8988T (cell line): ENCODE data around the gene RAET1E.
"Not testable (repeated sequence)": the region's sequence is repeated elsewhere in the genome, so short reads cannot be mapped to it uniquely, and the experiment has no call there.

ENCODE experiments used
- DNase-seq: peaks from one replicate; pipeline ENCODE4 v3.0.0; 2011

The RAET1E gene

DNA sequence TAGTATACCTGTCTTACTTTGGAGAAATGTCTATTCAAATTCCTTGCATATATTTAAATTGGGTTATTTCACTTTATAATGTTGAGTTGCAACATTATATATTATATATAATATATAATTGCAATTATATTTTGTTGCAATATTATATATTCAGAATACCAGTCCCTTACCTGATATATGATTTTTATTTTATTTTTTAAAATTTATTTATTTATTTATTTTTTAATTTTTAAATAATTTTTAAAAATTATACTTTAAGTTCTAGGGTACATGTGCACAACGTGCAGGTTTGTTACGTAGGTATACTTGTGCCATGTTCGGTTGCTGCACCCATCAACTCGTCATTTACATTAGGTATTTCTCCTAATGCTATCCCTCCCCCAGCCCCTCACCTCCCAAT lies 29.1 kb upstream of the RAET1E start:
- not testable (repeated sequence) for DNase-seq

DNA sequence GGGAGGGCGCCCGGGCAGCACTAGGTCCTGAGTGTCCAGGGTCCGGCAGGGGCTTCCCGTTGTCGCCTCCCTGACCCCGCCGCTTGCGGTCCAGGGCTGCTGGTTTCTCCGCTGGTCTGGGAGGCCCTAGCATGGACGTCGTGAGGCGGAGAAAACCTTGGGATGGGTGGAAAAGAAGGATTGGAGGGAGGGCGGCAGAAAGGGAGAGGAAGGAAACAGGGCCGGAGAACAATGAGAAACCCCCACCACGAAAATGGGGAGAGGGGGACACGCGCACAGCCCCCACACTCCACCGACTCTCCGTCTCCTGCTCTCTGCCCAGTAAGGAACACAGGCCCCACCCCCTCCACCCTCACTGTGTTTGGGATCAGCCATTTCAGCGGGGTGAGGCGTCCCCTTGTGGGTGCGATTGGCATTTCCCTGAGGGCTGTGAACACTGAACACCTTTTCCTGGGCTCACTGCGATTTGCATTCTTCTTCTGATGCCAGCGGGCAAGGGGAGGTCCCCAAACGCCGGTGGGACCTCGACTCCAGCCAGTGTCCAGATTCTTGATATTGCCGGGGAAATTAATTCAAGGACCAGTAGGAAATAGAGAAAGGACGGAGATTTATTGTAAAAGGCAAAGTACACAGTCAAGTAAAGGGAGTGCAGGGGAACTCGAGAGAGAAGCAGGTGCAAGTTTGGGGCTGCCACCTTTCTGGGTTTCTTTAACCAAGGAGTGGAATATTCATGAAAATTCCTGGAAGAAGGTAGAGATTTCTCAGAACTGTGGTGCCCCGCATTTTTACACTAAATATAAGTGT lies 28.3 kb upstream of the RAET1E start:
- no peak for DNase-seq

DNA sequence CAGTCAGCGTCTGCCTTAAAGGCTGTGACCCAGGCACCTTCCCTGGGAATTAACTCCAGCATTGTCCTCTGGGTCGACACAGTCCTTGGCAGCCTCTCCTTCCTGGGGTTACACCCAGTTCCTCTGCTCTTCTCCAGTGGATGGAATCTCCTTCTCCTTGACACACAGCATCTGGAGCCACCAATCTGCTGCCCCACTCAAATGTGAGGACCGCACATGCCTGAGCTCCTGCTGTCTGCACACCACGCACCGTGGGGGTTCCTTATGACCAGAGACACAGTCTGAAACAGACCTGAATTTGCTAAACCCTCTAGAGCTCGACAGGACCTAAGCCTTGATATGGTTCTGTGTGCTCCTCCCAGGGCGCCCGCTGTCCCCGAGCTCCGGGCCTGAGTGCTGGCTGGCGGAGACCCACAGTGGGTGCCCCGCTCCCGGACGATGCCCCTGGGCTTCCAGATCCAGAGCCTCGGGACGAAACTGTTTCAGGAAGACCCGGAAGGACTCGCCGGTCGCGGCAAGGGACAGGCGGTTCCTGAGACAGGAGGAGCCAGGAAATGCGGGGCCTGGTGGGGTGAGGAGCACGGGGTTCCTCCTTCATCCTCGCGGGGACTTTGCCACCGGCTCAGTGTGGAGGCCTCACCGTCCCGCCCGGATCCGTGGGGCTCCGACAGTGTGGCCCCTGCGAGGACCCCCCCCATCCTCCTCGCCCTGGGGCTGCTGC lies 27.5 kb upstream of the RAET1E start:
- no peak for DNase-seq

DNA sequence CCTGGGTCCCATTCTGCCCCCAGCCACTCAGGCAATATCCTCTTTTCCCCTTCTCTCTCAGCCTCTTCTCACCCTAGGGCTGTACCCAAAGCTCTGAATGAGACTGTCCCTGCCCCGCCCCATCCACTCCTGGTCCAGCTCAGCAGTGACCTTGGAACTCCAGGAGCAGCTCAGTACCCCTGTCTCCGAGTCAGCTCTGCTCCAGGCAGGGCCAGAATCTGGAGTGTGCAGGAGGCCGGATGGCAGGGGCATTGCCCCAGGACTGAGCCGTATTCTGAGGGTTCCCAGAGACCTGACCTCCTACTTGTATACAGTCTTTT lies 27.0 kb upstream of the RAET1E start:
- no peak for DNase-seq

DNA sequence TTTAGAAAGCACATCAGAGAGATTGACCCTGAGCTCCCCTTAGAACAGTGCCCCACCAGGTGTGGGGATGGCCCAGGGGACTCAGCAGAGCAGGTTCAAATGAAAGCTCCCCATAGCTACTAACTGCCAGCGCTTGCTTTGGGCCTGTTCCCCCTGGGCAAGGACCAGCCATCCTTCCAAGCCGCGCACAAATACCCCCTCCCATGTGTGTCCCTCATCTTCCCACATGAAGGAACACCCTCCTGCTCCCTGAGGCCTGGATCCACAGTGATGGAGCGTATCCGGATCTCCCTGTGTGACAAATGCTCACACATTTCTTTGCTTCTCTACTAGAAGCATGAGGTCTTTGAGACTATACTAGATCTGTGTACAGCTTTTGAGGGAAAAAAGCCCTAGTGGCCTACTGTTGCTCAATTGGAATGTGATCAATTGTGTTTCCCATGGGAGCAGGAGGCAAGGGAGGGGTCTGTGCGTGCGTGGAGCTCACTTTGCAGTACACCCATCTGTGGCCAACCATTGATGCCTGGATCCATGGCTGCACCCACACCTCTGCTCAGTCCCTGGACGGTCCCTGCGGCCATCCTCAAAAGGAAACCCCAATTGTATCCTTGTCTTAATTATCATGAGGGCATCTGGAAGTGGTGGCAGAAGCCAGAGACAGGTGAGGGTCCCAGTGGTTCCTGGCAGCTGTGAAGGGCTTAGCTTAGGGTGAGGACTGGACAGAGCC lies 26.5 kb upstream of the RAET1E start:
- DNase-seq = no peak

DNA sequence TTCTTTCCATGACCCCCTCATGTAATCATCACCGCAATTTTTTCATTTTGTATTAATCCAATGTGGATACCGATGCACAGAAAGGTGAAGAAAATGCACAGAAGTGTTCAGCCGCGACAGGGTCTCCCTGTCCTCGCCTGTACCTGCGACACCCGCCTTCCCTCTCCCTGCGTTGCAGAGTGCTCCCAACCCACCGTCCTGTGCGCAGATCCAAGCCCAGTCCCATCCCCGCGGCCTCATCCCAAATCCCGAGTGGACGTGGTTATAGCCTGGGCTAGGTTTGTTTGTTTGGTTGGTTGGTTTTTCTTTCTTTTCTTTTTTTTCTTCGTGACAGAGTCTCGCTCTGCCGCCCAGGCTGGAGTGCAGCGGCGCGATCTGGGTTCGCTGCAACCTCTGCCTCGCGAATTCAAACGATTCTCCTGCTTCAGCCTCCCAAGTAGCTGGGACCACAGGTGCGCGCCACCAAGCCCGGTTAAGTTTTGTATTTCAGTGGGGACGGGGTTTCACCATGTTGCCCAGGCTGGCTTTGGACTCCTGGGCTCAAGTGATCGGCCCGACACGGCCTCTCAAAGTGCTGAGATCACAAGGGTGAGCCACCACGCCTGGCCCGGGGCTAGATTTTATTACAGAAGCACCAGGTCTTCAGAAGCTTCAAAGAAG lies 25.5 kb upstream of the RAET1E start:
- DNase-seq = no peak

DNA sequence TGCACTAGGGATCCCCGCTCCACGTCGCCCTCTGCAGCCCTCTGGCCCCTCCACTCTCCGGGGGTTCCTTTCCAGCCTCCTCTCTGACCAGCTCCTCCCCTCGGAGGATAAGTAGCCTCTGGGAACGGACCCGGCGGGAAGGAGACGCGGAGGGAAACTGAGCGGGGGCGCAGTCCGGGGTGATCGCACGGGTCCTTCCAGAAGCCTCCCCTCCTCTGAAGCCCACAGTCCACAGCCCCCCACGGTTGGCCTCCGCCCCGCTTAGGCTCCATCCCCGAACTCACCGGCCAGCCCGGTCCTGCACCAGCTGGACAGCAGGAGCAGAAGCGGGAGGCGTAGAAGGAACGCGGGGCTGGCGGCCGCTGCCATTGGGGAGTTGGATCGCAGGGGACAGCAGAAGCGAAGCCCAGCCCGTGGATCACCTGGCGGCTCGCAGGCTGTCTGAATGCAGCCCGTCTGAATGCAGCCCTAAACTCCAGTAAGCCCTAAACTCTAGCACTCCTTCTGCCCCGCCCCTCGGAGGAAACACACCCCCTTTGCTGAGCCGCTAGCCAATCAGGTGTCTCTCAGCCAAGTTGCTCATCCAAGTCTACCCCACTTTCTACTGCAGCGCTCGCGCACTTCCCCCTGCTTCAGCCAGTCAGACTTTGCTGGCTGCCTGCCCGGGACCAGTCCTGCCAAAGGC lies 24.9 kb upstream of the RAET1E start, which contains the start of gene RAET1G:
TSS of gene RAET1G (minus strand) at position 480 of the 685 bp plus-strand sequence. CDS start at position 369, 111 bp downstream.
- DNase-seq = peak; percentile 85

DNA sequence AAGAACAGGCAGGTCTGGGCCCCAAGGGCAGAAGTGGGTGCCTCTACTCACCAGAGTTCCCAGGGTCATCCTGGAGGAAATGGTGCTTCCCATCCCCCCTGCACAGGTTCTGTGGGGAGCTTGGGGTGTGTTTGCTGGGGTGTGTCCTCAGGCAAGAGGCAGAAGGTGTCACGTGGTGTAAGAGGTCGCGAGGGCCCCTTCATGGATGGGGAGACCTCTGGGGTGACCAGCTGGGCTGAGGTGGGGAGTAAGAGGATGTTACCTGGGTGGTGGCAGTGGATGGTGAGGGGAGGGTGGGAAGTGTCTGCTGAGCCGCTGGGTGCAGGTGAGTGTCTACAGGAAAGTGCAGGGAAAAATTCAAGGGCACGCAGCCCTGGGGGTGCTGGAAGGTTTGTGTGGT lies 24.2 kb upstream of the RAET1E start:
- not testable (repeated sequence) for DNase-seq

DNA sequence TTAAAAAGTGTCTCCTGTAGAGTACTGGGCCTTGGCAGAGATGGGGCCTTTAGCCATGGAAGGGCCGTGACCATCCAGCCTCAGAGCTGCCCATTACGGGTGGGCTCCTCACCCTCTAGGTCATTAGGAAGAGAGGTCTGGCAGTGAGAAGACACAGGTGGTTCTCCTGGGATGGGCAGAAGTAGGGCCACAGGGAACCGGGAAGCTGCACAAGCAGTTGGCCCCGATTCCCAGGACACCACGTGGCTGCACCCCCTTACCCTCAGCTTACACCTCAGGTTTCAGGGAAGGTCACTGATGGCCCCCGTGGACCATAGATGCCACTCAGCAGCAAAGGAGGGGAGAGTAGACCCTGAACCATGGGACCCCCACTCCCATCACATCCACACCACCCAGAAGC lies 23.4 kb upstream of the RAET1E start:
- DNase-seq = no peak

DNA sequence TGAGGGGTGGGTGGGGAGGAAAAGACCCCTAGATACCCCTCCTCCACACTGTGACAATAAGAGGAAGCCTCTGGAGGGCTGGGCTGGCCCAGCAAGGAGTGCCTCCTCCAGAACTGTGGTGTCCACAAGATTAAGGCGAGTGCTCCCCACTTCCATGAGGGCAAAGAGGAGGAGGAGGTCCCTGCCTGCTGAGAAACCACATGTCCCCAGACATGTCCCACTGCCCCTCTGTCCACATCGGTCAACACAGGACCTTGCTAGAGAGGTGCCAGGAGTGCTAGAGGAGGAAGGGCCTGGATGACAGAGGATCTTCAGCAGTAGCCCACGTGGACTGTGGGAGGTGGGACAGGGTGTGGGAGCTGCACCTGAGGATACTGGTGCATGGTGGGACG lies 21.9 kb upstream of the RAET1E start:
- no peak for DNase-seq

DNA sequence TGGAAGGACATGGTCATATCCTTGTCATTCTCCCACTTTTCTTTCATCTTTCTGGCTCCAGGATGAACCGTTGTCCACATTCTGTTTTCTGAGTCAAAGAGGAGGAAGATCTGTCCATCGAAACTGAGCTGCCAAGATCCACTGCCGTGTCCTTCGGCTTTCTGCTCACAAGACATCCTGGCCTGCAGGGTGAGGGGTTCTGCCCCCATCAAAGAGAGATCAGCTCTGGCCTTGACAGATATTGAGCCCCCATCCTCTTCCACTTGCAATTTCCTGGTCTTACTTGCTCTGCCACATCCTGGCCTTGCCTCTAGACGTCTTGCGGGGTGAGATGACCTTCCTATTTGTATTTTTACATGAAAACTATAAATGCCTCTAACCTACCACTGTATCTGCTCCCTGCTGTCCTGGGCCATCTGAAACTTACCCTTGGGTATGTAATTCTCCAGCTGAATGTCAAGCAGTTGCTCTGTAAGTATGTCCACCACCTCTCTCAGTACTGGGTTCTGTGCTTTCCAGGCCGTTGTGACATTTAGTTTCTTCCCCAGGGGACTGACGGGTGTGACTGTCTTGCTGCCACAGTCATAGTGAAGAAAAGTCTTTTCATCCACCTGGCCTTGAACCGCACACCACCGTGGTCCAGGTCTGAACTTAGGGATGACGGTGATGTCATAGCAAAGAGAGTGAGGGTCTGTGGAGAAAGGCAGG lies 21.4 kb upstream of the RAET1E start:
- not testable (repeated sequence) for DNase-seq

DNA sequence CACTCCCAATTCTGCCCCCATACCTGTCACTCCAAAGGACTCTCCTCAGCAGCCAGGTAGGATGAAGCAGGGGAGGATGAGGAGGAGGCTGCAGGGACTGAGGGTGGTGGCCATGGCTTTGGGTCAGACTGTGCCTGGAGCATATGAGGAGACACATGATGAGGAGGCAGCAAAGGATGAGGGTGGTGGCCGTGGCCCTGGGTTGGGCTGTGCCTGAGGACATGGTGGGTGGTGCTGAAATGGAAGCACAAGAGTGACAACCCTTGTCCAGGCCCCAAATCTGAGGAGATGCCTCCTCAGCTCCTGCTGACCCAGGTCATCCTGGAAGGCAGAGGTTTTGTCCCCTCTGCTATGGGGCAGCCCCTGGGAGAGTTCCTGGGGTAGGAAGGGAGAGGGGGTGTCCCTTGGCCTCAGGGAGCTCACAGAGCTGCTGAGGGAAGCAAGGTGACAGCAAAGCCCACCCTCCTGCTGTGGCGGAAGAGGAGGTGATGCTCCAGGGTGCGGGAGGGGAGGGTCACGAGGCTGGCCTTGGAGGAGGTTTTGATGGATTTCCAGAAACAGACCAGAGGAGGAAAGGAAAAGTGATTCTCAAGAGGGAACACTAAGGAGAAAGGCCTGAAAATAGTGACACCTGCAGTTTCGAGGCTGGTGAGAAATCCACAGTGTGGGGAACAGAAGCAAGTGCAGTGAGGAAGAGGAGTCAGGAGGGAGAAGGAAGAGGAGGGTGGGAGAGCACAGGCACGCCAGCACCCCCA lies 20.4 kb upstream of the RAET1E start:
- no peak for DNase-seq

DNA sequence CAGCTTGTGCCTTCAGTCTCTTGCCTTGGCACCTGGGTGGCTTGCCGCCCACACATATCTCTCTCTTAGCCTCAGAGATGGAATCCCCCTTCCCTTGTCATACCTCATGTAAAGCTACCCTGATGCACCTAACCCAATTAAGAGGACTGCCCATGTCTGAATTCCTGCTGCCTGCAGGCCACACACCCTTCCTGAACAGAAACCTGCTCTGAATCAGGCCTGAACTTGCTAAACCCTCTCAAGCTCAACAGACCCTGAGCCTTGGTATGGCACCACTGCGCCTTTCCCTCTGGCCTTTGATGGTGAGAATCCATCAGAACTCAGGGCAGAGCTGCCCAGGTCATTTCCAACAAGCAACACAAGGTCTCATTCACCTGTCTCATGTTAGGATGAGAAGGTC lies 19.8 kb upstream of the RAET1E start:
- DNase-seq = no peak

DNA sequence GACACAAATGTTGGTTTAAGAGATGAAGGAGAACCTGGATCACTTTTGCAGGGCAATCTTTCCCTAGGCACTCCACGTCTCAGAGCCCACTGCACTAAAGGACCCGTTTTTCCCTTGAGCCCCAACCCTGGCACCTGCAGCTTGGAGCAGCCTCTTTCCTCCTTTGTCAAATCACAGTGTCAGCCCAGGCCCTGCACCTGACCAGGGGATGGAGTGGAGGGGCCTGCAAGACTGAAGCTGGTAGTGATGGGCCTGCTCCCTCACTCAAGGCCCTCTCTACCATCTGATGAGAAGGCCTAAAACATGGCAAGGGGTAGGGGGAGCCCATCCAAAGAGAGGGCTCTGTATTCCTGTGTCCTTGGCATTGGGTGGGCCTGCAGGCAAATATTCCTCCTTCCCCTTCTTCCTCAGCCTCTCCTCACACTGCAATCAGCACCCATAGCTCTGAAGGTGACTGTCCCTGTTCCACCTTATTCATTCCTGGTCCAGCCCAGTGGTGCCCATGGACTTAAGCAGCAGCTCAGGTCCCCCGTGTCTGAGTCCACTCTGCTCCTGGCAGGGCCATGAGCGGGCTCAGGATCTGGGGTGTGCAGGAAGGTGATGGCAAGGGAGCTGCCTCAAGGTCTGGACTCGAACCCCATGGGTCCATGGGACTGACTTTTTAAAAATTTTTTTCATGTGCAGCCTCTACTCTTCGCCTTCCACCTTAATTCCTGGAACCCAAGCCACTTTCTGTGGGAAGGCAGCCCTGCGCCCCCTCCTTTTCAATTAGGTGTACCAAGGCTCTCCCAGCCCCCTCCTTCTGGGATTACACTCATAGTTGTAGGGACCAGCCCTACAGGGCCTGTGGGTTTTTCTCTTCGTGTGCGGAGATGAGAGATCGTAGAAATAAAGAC lies 18.3 kb upstream of the RAET1E start:
- DNase-seq = no peak

DNA sequence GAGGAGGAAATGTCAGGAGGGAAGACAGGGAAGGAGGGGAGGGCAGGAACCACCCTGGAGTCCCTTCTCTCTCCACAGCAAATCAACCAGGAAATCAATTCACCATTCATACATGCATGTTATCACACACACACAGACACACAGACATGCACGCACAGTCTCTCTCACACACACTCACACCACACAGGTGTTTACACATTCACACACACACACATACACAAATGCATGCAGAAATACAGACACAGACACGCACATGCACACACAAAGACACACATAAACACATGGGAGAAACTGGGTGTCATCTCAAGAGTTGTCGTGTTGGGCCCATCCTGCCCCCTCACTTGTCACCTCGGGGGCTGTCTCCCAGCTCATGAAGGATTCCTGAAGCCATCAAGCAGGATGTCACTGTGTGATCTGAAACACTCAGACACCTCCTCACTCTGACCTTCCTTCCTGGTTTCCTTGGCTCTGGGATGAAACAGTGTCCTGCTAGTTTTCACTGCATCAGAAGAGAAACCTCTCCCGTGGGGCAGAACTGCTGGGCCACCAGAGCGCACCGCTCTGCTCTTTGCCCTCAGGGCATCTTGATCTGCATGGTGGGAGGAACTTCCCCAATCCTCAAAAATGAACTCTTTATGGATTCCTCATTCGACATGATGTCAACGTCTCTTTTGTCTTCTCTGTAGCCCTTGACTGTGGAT lies 15.8 kb upstream of the RAET1E start:
- no peak for DNase-seq

DNA sequence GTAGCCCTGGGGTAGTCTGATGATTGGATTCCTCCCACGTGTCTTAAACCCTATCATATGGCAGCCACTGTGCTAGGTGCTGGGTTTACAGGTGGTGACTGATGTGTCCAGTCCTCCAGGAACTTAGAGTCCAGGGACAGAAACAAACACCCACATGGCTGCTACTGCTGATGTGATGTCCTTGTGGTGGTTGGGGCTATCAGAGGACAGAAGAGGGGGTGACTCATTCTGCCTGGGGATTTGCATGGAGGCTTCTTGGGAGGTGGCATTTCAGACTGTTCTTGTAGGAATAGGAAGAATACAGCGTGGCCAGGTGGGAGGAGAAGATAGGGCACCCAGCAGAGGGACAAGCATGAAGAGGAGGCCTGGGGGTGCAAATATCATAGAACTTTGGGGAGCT lies 15.2 kb upstream of the RAET1E start:
- no peak for DNase-seq

DNA sequence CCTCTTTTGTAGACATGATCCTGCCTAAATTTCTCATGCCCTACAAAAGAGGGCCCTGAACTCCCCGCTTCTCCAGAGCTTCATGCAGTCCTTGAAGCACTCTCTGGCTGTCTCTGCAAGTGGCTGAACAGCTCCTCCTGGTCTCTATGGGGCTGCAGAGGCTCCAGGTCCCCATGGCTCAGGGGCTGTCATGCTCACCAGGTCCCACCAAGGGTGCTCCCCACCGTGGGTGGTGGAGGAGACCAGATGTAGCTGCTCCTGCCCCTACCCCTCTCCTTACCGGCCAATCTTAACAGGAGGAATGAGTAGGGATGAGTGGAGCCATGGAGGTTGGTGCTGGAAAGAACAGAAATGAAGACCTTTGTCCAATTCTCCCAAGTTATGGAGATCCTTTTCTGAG lies 14.8 kb upstream of the RAET1E start:
- not testable (repeated sequence) for DNase-seq

DNA sequence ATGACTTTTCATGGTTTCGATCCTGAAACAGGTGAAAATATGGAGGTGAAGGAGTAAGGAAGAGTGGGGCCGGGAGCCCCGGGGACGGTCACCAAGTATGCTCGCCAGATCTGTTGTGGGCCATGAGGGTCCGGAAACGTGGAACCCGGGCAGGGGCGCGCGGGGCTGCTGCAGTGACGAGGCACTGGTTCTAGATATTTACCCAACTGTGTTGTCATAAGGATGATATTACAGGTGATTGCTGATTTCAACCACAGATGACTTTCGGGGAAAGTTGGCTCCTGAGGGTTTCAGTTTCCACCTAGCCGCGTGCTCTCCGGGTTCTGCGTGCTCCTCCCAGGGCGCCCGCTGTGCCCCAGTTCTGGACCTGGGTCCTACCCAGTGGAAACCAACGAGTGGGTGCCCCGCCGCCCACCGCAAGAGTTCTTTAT lies 12.8 kb upstream of the RAET1E start:
- no peak for DNase-seq

DNA sequence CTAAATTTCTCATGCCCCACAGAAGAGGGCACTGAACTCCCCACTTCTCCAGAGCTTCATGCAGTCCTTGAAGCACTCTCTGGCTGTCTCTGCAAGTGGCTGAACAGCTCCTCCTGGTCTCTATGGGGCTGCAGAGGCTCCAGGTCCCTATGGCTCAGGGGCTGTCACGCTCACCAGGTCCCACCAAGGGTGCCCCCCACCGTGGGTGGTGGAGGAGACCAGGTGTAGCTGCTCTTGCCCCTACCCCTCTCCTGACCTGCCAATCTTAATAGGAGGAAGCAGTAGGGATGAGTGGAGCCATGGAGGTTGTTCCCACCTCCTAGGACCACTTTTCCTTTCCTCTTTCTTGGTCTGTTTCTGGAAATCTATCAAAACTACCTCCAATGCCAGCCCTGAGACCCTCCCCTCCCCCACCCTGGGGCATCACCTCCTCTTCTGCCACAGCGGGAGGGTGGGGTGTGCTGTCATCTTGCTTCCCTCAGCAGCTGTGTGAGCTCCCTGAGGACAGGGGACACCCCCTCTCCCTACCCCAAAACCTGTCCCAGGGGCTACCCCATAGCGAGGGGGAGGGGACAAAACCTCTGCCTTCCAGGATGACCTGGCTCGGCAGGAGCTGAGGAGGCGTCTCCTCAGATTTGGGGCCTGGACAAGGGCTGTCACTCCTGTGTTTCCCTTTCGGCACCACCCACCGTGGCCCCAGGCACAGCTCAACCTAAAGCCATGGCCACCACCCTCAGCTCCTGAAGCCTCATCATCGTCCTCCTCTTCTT lies 12.0 kb upstream of the RAET1E start:
- no peak for DNase-seq
